AG10803 (cell line): Measurements from ENCODE around the gene CEP57L1.

Source experiments
- DNase-seq: peaks from one replicate; pipeline ENCODE4 v3.0.0; 2010; ENCODE audit warnings: low read depth
- H3K4me3 ChIP-seq: 2 replicates; pipeline ENCODE4 v1.5.1; 2011; ENCODE audit warnings: mild to moderate bottlenecking, low read length, control low read depth
- TF ChIP-seq, protein P1 (sequence below): conservative IDR thresholded peaks from 2 replicates; pipeline ENCODE4 v1.5.1; 2011; ENCODE audit warnings: mild to moderate bottlenecking, low read length, control low read depth, inconsistent platforms

Gene CEP57L1

DNA sequence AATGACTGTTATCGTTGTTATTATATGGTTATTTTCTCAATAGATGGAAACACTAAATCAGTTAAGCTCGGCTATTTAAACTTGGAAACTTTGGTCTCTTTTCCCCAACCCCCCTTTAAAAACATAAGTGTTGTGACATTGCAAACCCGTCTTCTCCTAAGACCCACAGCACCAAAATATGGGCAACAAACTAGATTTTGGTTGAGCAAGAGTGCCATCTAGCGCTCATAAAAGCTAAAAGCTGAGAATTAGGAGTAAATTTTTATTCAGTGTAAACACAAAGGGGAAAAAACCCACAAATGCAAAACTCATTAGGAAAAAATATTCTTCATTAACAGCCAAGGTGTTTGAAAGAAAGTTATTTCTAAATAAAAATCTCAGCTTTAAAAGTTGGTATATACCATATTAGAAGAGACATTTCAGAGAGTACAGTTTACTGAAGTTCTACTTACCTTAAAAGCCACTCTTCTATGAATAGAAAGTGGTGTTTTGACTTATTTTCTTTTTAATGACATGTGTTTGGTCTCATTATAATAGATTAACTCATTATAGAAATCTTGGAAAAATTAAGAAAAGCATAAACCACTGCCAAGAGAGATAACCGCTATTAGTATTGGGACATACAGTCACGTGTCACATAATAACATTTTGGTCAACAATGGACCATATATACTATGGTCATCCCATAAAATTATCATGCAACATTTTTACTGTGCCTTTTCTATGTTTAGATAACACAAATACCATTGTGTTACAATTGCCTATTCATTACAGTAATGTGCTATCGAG, 21.8 kb upstream of the CEP57L1 start:
- peak; percentile 76 for DNase-seq
- TF ChIP-seq, protein P1, sequence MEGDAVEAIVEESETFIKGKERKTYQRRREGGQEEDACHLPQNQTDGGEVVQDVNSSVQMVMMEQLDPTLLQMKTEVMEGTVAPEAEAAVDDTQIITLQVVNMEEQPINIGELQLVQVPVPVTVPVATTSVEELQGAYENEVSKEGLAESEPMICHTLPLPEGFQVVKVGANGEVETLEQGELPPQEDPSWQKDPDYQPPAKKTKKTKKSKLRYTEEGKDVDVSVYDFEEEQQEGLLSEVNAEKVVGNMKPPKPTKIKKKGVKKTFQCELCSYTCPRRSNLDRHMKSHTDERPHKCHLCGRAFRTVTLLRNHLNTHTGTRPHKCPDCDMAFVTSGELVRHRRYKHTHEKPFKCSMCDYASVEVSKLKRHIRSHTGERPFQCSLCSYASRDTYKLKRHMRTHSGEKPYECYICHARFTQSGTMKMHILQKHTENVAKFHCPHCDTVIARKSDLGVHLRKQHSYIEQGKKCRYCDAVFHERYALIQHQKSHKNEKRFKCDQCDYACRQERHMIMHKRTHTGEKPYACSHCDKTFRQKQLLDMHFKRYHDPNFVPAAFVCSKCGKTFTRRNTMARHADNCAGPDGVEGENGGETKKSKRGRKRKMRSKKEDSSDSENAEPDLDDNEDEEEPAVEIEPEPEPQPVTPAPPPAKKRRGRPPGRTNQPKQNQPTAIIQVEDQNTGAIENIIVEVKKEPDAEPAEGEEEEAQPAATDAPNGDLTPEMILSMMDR: peak; percentile 74
- H3K4me3 ChIP-seq: no peak overlapping the region

DNA sequence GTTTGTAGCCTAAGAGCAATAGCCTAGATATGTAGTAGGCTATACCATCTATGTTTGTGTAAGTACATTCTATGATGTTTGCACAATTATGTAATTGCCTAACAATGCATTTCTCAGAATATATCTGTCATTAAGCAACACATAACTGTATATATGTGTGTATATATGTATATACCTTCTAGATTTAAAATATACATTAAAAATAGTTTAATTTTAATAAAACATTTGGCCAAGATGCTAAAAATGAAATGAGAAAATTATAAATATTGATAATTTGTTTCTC, 21.2 kb upstream of the CEP57L1 start:
- TF ChIP-seq, protein P1: no peak
- no peak overlapping the region for H3K4me3 ChIP-seq
- DNase-seq: no peak

DNA sequence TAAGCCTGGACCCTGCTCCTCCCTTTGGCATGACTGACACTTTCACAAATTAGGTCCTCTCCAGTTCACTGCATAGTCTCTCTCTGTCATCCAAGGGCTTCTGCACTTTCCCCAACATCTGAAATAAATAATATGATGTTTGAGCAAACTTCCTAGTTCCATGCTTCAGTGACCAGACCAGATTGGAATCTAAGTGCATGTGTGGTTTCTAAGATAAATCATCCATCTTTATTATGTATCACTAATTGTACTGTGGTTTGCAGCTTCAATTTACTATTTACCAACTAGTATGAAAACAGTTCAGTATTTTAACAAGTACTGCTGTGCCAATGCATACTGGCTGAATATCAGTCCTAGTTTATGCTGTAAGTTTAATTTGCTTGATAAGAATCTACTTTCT, 19.4 kb upstream of the CEP57L1 start:
- TF ChIP-seq, protein P1: no peak
- peak; percentile 89 for DNase-seq
- H3K4me3 ChIP-seq: no peak overlapping the region

DNA sequence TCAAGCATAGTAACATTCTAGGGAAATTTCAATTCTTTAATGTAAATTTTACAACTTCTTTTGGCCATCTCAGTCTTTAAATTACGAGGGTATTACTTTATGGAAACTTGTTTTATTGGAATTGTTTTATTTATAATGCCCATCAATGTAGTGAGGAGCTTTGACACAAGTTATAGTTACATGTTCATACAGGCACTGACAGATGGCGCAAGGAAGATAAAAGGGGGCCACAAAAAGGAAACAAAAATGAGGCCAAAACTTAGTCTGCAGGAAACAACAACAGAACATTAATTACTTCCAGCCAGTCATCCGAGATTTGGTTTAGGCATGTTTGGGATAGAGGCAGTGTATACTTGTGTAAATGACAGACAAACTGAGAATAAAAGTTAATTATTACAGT, 18.9 kb upstream of the CEP57L1 start:
- TF ChIP-seq, protein P1: no peak
- H3K4me3 ChIP-seq: no peak overlapping the region
- DNase-seq: peak; percentile 29

DNA sequence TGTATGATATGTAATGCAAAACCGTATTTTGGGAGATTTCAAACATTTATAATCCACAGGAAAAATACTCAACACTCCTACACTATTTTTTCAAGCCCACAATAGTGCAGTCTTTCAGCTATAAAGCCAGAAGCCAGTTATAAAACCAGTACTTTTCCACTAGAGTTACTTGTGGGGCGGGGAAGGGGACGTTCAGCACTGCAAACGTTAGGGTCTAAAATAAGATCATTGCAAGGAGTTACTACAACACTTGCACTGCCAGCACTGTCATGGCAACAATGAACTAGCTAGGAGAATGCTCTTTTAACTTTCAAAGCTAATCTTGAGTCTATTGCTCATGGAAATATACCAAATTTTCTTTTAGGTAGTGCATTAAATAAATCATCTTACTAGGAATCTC, 15.3 kb upstream of the CEP57L1 start:
- no peak overlapping the region for H3K4me3 ChIP-seq
- DNase-seq: no peak
- TF ChIP-seq, protein P1: no peak

DNA sequence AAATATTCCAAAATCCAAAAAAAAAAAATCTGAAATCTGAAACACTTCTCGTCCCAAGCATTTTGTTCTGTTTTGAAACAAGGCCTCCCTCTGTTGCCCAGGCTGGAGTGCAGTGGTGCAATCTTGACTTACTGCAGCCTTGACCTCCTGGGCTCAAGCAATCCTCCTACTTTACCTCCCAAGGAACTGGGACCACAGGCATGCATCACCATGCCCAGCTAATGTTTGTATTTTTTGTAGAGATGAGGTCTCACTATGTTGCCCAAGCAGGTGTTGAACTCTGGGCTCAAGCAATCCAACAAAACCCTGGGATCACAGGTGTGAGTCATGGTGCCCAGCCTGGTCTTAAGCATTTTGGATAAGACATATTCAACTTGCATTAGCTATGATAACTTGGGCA, 14.3 kb upstream of the CEP57L1 start:
- no peak for DNase-seq
- TF ChIP-seq, protein P1: no peak
- H3K4me3 ChIP-seq: no peak overlapping the region

DNA sequence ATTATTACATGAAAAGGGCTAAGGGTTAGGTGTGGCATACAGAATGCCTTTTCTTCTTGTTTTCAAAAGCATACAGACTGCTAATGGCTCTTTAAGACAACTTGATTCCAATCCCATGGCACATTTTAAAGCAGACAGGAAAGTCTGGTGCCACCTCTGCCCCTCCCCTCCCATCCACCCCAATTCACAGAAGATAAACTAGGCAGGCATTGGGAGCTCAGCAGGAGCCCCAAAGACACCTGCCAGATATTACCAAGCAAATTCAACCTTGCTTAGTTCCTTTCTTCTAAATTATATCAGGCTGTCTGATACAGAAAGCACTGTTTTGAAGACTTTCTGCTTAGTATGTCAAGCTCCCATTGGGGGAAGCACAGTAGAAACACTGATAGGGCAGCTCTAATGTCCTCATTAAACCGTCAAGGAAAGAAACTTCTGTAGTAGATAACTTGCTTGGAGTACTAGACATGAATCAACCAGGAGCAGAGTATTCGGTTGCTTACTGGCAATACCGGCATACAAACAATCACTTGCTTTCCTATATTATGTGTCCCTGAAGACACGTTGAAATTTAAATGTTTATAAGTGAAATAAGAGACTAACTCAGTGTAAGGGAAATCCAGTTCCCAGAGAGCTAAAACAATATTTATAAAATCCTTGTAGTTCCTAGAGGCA, 13.7 kb upstream of the CEP57L1 start:
- TF ChIP-seq, protein P1: no peak
- H3K4me3 ChIP-seq: no peak overlapping the region
- no peak for DNase-seq
